NCI-H1417 treated with DMSO at 0.1 percent for 48 hours (cell line): Measurements from ENCODE around the gene BTBD2.
"Not testable (repeated sequence)": the region's sequence is repeated elsewhere in the genome, so short reads cannot be mapped to it uniquely, and the experiment has no call there.

Experiments
- DNase-seq: peaks from one replicate; lab custom pipeline; 2025; lab: John Stamatoyannopoulos, UW

Gene BTBD2

DNA sequence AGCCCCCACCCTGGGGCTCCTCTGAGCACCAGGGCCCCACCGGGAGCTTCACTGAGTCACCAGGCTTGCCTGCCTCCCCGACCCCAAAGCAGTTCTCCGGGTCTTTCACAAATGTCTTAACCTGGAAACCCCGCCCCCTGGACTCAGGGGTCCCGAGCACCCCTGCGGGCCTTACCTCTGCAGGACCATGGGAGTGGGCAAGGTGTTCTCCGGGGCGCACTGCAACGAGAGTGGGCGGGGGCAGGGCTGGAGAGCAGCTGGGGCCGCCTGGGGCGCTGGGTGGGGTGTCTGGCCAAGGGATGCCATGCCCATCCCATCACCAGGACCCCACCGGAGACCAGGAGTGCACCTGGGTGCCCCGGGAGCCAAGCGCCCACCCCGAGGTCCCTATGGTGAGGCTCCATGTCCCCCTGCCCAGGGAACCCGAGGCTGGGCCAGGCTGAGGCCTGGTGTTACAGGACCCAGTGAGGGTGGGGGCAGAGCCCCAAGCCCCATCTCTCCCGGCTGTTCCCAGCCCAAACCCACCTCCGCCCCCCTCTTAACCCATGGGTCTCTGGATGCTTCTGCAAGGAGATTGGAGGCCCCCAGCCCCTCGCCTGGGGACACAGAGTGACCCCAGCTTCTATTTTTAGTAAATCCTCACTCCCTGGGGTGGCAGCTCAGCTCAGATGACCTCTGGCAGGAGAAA, 24.6 kb upstream of the BTBD2 start:
- DNase-seq: no peak

DNA sequence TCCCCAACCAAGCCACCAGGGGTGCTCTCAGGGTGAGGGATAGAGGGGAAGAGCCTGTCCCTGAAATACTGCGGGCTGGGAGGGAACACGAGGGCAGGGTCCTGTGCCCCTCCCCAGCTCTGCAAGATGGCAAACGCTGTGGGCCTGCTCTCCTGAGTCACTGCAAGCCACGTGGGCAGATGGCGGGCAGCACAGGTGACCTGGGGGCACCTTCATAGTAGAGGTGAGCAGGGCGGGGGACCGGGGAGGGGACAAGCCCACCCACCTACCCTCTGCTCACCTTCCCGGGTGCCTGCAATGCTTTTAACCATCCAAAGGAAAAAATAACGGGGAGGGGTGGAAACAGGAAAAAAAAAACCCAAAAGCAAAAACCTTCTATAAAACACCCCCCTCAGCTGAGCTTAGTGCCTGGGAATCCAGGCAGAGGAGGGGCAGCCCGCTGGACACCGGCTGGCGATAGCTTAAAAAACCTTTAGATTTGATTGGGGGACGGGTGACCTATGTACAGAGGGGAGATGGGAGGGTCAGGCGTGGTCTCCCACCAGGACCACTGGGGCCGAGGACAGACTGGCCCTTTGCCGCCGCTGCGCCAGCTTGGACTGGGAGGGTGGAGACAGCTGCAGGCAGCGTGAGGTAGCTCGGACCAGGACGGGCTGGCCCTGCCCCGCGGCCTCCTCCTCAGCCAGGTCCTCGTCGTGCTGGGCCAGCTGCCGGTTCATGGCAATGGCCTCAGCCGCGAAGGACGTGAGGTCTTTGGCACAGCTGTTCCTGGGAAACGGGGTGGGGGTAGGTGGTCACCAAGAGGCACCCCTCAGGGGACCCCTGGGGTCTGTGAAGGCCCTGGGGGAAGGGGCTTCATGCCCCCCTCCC, 23.8 kb upstream of the BTBD2 start:
- DNase-seq: no peak

DNA sequence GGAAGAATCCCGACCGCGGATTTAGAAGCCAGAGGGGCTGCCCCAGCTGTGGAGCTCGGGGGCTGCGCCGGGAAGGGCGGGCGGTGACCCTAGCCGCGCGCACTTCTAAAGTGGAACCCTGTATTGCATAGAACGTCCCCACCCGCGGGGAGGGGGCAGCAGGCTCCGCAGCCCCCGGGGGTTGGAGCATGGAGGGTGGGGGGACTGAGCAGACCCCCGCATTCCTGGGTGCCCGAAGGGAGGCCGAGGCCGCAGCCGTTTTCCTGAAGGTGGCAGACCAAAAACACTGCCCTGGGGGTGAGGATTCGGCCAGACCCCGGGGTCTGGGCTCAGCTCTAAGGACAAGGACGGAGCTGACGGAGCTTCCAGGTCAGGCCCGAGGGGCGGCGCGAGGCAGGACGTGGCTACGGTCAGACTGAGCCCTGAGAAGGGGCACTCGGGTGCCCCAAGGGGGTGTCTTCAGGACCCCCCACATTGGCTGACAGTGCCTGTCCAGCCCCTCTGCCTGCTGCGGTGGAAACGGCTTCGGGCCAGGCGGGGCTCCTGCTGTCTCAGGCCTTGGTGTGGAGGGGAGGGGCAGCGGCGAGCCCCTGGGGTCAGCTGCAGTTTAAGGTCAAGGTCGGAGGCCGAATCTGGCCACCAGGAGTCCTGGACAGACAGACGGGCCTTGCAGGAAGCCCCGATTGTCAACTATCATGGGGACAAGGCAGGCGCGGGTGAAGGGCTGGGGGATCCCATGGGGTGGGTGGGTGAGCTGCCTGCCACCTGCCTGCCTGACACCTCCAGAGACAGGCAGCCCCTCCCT, 23.0 kb upstream of the BTBD2 start:
- DNase-seq: no peak

DNA sequence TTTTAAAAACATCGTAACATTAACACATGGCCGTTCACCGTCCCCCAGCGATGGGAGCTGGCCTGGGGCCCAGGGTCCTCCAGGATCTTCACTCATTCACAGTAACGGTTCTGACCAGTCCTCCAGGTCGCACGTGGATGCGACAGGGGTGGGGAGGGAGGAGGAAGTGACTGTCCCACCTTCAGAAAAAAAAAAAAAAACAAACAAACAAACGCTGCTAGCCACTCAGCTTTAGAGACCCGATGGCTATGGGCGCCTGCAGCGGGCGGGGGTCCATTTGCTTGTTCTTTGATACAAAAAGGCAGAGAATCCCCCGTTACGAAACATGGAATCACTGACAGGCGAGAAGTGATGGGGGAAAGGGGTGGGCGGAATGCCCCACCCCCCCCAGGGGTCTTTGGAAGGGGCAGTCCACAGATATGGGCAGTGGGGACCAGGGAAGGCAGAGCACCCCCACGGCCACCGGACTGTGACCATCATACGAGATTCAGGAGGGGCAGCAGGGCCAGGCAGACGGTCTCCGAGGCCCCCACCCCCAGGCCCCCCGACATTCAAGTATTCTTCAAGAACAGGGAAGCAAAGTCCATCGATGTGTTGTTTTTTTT, 22.2 kb upstream of the BTBD2 start:
- no peak for DNase-seq

DNA sequence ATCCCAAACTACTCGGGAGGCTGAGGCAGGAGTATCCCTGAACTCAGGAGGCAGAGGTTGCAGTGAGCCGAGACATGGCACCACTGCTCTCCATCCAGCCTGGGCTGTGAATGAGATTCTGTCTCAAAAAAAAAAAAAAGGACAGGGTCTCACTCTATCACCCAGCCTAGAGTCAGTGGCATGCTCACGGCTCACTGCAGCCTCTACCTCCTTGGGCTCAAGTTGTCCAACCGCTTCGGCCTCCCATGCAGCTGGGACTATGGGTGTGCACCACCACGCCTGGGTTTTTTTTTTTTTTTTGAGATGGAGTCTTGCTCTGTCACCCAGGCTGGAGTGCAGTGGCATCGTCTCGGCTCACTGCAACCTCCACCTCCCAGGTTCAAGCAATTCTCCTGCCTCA, 20.9 kb upstream of the BTBD2 start:
- no peak for DNase-seq

DNA sequence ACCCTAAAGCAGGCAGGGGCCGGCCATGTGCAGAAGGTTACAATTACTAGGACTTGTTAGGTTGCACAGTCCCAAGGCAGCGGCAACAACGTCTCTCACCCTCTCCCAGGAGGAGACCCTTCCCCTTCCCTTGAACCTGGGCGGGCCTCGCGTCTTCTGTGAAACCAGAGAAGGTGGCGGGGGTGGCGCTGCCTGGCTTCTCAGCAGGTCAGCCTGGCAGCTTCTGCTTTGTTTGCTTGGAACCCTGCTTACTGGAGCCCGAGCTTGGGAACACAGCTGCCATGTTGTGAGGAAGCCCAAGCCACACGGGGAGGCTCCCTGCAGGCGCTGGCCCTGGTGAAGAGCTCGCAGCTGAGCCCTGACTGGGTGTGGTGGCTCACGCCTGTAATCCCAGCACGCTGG, 20.1 kb upstream of the BTBD2 start:
- DNase-seq: no peak

DNA sequence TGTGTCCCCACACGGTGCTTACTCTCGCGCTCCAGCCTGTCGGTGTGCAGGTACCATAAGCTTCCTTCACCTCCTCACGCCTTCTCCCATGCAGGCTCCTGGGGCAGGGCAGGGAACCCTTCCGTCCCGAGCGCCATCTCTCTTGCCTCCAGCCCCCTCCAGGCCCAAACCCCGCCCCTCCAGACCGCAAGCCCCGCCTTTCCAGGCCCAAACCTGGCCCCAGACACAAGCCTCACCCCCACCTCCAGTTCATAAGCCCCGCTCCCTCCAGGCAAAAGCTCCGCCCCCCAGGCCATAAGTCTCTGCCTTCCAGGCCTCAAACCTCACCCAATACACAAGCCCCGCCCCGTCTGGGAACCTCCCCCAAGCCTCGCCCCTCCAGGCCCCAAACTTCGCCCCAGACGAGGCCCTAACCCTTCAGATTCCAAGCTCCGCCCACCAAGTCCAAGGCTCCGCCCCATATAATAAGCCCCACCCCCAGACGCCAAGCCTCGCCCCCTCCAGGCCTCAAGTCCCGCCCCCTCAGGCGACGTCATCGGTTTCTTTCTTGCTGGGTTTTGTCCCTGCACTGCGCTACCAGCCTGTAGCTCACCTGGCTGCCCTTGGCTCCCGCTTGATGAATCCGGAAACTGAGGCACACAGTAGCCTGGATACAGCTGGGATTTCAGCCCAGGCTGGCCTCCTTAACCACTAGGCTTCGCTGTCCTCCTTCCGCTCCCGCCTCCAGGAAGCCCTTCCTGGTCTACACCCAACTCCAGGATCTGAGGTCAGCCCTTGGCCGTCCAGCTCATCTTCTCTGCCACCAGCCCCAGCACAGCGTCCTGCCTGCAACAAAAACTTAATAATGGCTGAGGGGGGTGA, 19.4 kb upstream of the BTBD2 start:
- DNase-seq: no peak

DNA sequence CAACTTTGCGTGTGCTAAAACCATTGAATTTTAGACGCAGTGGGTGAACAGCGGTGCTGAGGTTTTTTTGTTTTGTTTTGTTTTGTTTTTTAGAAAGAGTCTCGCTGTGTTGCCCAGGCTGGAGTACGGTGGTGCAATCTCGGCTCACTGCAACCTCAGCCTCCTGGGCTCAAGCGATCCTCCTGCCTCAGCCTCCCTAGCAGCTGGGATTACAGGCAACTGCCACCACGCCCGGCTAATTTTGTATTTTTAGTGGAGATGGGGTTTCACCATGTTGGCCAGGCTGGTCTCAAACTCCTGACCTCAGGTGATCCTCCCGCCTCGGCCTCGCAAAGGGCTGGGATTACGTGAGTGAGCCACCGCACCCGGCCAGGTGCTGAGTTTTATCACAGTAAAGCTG, 18.7 kb upstream of the BTBD2 start:
- not testable (repeated sequence) for DNase-seq

DNA sequence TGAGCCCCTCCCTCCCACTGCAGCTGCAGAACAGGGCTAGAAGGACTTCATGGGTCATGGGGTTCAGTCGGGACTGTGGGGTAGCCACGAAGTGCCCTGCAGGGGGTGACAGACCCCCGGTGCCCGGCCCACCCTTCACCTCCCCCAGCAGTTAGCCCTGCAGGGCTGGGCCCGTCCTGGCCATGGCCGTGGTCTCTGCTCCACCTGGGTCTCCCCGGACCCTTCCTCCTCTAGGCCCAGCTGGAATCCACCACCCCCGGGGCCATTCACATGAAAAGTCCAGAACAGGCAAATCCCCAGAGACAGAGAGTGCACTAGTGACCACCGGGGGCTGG, 18.3 kb upstream of the BTBD2 start:
- no peak for DNase-seq

DNA sequence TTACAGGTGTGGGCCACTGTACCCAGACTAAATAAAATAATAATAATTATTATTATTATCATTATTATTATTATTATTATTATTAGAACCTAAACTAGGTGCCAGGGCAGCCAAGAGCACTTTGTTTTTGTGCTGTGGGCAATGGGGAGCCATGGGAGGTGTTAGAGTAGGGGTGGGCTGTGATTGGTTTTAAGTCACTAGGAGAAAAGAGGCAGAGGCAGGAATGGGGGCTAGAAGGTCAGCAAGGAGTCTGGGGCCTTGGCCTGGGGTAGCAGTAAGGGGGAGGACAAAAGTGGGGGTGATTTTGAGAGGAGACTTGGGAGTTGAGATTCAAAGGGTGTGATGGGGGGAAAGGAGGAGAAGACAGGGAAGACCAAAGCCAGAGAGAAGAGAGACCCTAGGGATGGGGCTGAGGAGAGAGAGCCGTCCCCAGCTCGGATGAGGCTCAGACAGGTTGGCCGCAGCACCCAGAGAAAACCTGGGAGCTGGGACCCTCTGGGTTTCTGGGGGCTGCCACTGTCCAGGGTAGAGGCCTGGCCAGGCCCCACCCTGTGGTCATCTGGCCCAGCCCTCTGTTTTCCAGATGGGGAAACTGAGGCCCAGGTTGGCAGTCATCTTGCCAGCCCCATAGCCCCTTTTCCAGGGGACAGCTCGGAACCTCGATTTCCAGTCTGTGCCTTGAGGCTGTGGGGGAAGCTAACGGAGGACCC, 17.8 kb upstream of the BTBD2 start:
- DNase-seq: no peak

DNA sequence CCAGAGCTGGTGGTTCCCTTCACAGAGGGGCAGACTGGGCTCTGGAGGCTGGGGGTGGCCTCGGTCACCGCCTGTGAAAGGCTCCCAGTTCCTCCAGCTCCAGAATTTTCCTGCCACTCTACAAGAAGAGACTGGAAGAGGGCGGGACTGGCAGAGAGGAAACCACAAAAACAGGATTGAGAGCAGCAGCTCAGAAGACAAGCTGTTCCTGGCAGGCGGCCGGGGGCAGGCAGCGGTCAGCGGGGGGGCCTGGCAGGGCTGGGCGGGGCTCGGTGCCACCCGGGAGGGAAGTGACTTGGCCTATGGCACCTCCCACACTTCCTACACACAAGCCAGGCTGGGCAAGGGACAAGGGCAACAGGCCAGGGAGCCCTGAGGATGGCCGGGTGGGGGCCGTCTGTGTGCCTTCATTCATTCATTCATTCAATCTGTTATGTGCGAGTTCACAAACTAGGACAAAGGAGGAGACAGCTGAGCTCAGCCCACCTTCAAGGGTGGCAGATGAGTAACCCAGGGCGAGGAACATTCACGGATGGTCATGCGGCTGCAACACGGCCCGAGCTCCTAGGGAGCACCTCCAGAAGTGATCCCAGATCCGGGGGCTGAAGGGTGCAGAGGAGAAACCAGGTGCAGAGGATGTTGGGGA, 16.9 kb upstream of the BTBD2 start:
- DNase-seq: no peak

DNA sequence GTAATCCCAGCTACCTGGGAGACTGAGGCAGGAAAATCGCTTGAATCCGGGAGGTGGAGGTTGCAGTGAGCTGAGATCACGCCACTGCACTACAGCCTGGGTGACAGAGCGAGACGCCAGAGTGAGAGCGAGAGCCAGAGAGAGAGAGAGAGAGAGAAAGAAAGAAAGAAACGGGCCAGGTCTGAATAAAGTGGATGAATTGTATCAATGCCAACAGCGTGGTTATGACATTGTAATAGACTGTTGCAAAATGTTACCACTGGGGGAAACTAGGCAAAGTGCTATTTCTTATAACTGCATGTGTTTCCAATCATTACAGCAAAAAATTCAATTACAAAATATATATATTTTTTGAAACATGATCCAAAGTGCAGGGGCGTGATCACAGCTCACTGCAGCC, 11.8 kb upstream of the BTBD2 start:
- DNase-seq: no peak

DNA sequence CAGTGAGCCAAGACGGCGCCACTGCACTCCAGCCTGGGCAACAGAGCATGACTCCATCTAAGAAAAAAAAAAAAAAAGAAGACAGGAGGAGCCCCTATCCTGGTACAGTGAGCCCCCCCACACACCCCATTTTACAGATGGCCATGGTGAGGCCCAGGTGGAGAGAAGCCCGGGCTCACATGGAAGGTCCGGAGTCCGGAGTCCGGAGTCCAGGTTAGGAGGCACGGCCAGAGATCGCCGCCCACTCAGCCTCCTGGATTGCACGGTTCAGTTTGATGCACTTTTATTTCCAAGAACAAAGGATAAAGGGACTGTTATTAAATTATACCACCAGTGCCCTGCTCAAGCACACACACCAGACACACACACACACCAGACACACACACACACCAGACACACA, 11.3 kb upstream of the BTBD2 start:
- no peak for DNase-seq

DNA sequence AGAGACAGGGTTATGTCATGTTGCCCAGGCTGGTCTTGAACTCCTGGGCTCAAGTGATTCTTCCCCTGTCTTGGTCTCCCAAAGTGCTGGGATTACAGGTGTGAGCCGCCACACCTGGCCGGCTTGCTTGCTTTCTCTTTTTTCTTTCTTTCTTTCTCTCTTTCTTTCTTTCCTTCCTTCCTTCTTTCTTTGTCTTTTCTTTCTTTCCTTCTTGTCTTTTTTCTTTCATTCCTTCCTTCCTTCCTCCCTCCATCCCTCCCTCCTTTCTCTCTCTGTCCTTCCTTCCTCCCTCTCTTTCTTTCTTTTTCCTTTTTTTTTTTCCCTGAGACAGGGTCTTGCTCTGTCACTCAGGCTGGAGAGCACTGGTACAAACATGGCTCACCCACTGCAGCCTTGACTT, 6.8 kb upstream of the BTBD2 start:
- DNase-seq: no peak

DNA sequence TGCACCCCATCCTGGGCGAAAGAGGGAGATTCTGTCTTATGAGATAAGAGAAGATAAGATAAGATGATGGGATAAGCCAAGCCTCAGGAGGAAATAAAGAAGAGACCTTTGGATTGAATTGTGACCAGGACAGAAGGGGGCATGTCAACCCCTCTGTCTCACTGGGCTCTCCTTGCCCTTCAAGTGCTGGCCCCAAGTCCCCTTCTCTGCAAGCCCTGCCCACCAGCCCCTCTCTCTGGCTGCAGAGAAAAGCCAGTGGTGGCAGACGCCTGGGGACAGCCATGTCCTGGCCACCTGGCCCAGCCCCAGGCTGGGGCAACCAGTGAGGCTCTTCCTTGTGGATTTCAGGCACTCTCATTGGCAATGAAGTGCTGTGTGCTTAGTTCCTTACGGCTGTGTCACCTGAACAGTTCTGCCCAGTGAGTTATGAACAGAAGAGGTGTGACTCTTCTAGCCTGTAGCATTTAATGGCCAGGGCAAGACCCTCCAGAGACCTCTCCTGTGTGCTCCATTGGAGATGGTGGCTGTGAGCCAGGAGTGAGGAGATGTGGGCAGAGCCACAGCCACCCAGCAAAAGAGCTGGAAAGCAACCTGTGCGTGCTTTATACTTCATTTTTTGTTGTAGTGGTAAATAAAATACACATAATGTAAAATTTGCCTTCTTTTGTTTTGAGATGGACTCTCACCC, 6.1 kb upstream of the BTBD2 start:
- DNase-seq: no peak

DNA sequence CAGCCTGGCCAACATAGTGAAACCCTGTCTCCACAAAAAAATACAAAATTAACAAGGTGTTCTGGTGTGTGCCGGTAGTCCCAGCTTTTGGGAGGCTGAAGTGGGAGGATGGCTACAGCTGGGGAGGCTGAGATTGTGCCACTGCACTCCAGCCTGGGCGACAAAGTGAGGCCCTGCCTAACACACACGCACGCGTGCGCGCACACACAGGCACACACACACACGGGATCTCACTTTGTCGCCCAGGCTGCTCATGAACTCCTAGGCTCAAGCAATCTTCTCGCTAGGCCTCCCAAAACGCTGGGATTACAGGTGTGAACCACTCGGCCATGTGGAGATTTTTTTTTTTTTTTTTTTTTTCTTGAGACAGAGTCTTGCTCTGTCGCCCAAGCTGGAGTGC, 3.2 kb upstream of the BTBD2 start:
- DNase-seq: no peak

DNA sequence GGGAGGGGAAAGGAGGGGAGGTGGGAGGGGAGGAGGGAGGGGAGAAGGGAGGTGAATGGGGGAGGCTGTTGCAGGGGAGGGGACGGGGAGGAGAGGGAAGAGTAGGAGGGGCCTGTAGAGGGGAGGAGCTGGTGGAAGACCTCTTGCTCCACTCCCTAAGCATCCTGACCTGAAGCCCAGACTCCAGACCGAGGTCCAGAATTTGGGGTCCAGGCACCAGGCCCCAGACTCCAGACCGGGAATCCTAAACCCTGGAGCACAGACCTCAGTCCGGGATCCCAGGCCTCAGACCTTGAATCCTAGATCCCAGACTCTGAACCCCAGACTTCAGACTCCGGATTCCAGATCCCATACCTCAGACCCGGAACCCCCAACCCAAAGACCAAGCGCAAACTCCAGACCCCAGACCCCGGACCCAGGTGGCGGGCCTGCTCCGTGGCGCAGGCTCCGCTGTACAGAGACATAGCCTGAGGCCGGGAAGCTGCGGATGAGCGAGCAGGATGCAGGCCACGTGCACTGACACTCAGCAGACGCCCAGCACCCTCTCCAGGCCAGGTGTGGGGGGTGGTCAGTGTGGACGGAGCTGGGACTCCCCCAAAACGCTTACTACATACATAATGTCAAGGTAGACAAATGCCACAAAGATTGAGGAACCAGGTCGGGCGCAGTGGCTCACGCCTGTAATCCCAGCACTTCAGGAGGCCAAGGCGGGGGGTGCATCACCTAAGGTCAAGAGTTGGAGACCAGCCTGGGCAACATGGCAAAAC, 710 bp upstream of the BTBD2 start:
- peak; percentile 10 for DNase-seq

DNA sequence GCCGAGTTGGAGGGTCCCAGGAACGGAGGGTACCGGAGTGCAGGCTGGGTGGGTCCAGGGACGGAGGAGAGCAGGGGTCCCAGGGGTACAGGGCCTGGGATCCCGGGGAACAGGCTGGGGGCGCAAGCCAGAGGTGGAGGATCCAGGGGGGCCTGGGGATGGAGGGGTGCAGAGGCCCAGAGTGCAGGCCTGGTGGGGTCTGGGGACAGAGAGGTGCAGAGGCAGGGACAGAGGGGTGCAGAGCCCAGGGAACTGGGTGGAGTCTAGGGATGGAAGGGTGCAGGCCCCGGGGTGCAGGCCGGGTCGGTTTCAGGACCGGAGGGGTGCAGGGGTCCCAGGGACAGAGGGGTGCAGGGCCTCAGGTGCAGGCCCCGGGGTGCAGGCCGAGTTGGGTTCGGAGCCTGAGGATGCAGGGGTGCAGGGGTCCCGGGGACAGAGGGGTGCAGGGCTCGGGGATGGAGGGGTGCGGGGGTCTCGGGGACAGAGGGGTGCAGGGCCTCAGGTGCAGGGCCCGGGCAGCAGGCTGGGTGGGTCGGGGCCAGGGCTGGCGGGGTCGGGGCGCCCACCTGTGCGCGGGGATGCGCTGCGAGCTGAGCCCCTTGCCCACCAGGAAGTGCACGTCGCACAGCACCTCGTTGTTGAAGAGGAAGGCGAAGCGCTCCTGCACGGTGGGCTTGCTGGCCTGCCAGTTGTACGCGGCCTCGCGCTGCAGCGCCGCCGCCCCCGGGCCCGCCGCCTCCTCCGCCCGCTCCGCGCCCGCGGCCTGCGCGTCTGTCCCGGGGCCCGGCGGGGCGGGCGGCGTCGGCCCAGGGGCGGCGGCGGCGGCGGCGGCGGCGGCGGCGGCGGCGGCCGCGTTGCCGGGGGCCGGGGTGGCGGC, 545 bp downstream of the BTBD2 start:
- no peak for DNase-seq
